PC-3 (cell line): Measurements from ENCODE around the gene CRYAA. TPM values are rescaled to one million over a fixed set of nuclear protein-coding genes. Genes with fewer than 3 reads are reported as not detected.

ENCODE experiments used
- ATAC-seq: fragments of 200-7000 bp; cut with Tn5 transposase; 2 replicates; pipeline ENCODE4 v1.9.1; 2020; ENCODE audit warnings: mild to moderate bottlenecking, moderate library complexity
- BruUV-seq: library from RNA; stranded (reverse); fragments of 400-500 nt; replicated peaks from 2 replicates; lab custom pipeline; 2021; lab: Mats Ljungman, UMichigan
- CTCF ChIA-PET: fragments of 300-600 bp; sonication (Branson Sonifier 250); formaldehyde crosslinking; loops from one replicate; lab custom pipeline; 2022; ENCODE audit warnings: antibody characterized with exemption; lab: Charles Lee
- POLR2A ChIA-PET: fragments of 300-600 bp; sonication (Branson Sonifier 250); formaldehyde crosslinking; loops from one replicate; lab custom pipeline; 2022; ENCODE audit warnings: antibody characterized with exemption; ENCODE audit not compliant: unreplicated experiment; lab: Charles Lee
- DNase-seq: peaks from one replicate; pipeline ENCODE4 v3.0.0-alpha.2; 2015
- H2AFZ ChIP-seq: fragments of 300-600 bp; sonication (generic); 2 replicates; pipeline ENCODE4 v1.6.0; 2016; ENCODE audit warnings: antibody characterized with exemption, low read length
- H3F3A ChIP-seq: fragments of 300-600 bp; sonication (generic); one replicate; pipeline ENCODE4 v1.6.0; 2017; ENCODE audit warnings: antibody characterized with exemption, low read length, control low read depth, mild to moderate bottlenecking; ENCODE audit not compliant: unreplicated experiment
- H3K27ac ChIP-seq: fragments of 300-600 bp; sonication (generic); 2 replicates; pipeline ENCODE4 v1.5.1; 2016; ENCODE audit warnings: mild to moderate bottlenecking, low read length
- H3K27me3 ChIP-seq: fragments of 300-600 bp; sonication (generic); 2 replicates; pipeline ENCODE4 v1.6.1; 2016; ENCODE audit warnings: low read length, mixed read lengths
- H3K36me3 ChIP-seq: fragments of 300-600 bp; sonication (generic); 2 replicates; pipeline ENCODE4 v1.6.1; 2016; ENCODE audit warnings: low read depth, mixed run types, low read length, mixed read lengths
- H3K4me1 ChIP-seq: fragments of 300-600 bp; sonication (generic); 2 replicates; pipeline ENCODE4 v1.5.1; 2016; ENCODE audit warnings: low read length; ENCODE audit not compliant: insufficient read depth
- H3K4me2 ChIP-seq: fragments of 300-600 bp; sonication (generic); 2 replicates; pipeline ENCODE4 v1.6.0; 2016; ENCODE audit warnings: low read length
- H3K4me3 ChIP-seq: fragments of 300-600 bp; sonication (generic); 2 replicates; pipeline ENCODE4 v1.5.1; 2016; ENCODE audit warnings: mild to moderate bottlenecking, low read length, mixed read lengths
- H3K79me2 ChIP-seq: fragments of 300-600 bp; sonication (generic); 2 replicates; pipeline ENCODE4 v1.6.1; 2017; ENCODE audit warnings: low read length, mixed read lengths
- H3K9ac ChIP-seq: fragments of 300-600 bp; sonication (generic); 2 replicates; pipeline ENCODE4 v1.6.0; 2016; ENCODE audit warnings: mild to moderate bottlenecking, low read length
- H3K9me2 ChIP-seq: fragments of 300-600 bp; sonication (generic); replicated peaks from 2 replicates; pipeline ENCODE4 v1.6.1; 2016; ENCODE audit warnings: mixed run types, low read length, mixed read lengths
- H3K9me3 ChIP-seq: fragments of 300-600 bp; sonication (generic); 2 replicates; pipeline ENCODE4 v1.6.1; 2016; ENCODE audit warnings: low read length, mixed read lengths
- H4K20me1 ChIP-seq: fragments of 300-600 bp; sonication (generic); 2 replicates; pipeline ENCODE4 v1.6.1; 2016; ENCODE audit warnings: low read length, mixed read lengths
- CTCF ChIP-seq: fragments of 300-600 bp; sonication (generic); conservative IDR thresholded peaks from 2 replicates; pipeline ENCODE4 v1.5.1; 2017; ENCODE audit warnings: antibody characterized with exemption, low read depth, mild to moderate bottlenecking, low read length
- EZH2 ChIP-seq: fragments of 300-600 bp; sonication (generic); IDR thresholded peaks from one replicate; pipeline ENCODE4 v1.6.1; 2017; ENCODE audit warnings: antibody characterized with exemption, mild to moderate bottlenecking, low read length; ENCODE audit not compliant: unreplicated experiment
- EZH2phosphoT487 ChIP-seq: fragments of 300-600 bp; sonication (generic); IDR thresholded peaks from 2 replicates; pipeline ENCODE4 v1.6.1; 2018; ENCODE audit warnings: mild to moderate bottlenecking, antibody characterized with exemption, low read length, borderline replicate concordance
- intact Hi-C: fragments of 100-400 bp; cut with micrococcal nuclease; formaldehyde crosslinking; loops from 2 replicates; pipeline ENCODE4 v1.9.0; 2023
- total RNA-seq: library from RNA; depleted of rRNA; stranded (reverse); fragments of >200 nt; gene quantifications from 2 replicates; pipeline ENCODE4 v1.2.3, GENCODE V29; 2014

CRYAA gene
- total RNA-seq, 1 experiment from 2014 or later: not detected

- H3K27me3 ChIP-seq: no peaks in the 10 kb centered on the region
- no peaks in the 10 kb centered on the region for H4K20me1 ChIP-seq
- H3K4me1 ChIP-seq: peaks cover 42% of the 10 kb centered on the region
- CTCF ChIA-PET: no interaction called here
- no peaks in the 10 kb centered on the region for H3K79me2 ChIP-seq
- no peaks in the 10 kb centered on the region for H3F3A ChIP-seq
- TF ChIP-seq CTCF (no peak), EZH2phosphoT487 (no peak), EZH2 (no peak)
- H3K9ac ChIP-seq: no peak overlapping the region
- H3K4me3 ChIP-seq: no peak overlapping the region
- POLR2A ChIA-PET: no interaction called here
- peak overlapping the region; percentile 10; the same call in 1 of the 2 replicates for H2AFZ ChIP-seq
- no TSS peak for BruUV-seq
- intact Hi-C loops: no loop called here
- 0 out of 2 replicates have a peak overlapping the region, but pooled peaks have one; percentile 41 for H3K4me2 ChIP-seq
- DNase-seq (no peak), ATAC-seq (no peak)
- no peaks in the 10 kb centered on the region for H3K36me3 ChIP-seq
- H3K27ac ChIP-seq: peak overlapping the region; percentile 61; the same call in 1 of the 2 replicates
- no peaks in the 10 kb centered on the region for H3K9me2 ChIP-seq
- peaks cover 5% of the 10 kb centered on the region; the same call in 1 of the 2 replicates for H3K9me3 ChIP-seq
Observed at GRCh38 chr21:43194303-43195120, 25.7 kb downstream of the CRYAA start.

GRCh38 chr21:43195121-43196021 lies 26.6 kb downstream of the CRYAA start:
- Histone ChIP-seq H3K79me2 (no peaks in the 10 kb centered on the region), H3K4me1 (peaks cover 42% of the 10 kb centered on the region), H3K27ac (no peak overlapping the region), H3K9me3 (peaks cover 5% of the 10 kb centered on the region; the same call in 1 of the 2 replicates), H3K4me3 (no peak overlapping the region), H3K27me3 (no peaks in the 10 kb centered on the region), H4K20me1 (no peaks in the 10 kb centered on the region), H3F3A (no peaks in the 10 kb centered on the region), H3K9me2 (no peaks in the 10 kb centered on the region), H3K36me3 (no peaks in the 10 kb centered on the region), H3K4me2 (no peak overlapping the region), H2AFZ (no peak overlapping the region), H3K9ac (no peak overlapping the region)
- TF ChIP-seq CTCF (no peak), EZH2phosphoT487 (no peak), EZH2 (no peak)
- ChIA-PET POLR2A (no interaction called here), CTCF (no interaction called here)
- DNase-seq (no peak), ATAC-seq (no peak)
- no TSS peak for BruUV-seq
- intact Hi-C loops: no loop called here
